A673 (cell line): Measurements from ENCODE around the gene TSC22D2. TPM values are rescaled to one million over a fixed set of nuclear protein-coding genes. Genes with fewer than 3 reads are reported as not detected.
A peak's percentile ranks its signal among the peaks of the same experiment; 100 is the strongest.

ENCODE experiments used
- BruUV-seq: library from RNA; stranded (reverse); fragments of 400-500 nt; replicated peaks from 2 replicates; lab custom pipeline; 2021; lab: Mats Ljungman, UMichigan
- CTCF ChIA-PET: fragments of 300-600 bp; sonication (Branson Sonifier 250); formaldehyde crosslinking; loops from one replicate; lab custom pipeline; 2022; ENCODE audit warnings: antibody characterized with exemption; lab: Charles Lee
- POLR2A ChIA-PET: fragments of 300-600 bp; sonication (Branson Sonifier 250); formaldehyde crosslinking; loops from one replicate; lab custom pipeline; 2022; ENCODE audit warnings: antibody characterized with exemption; ENCODE audit not compliant: low non-redundant PET; lab: Charles Lee
- DNase-seq: peaks from one replicate; pipeline ENCODE4 v3.0.0-alpha.2; 2015; ENCODE audit warnings: low spot score
- H3K27ac ChIP-seq: fragments of 200-600 bp; sonication (generic); 2 replicates; pipeline ENCODE4 v1.5.1; 2016; ENCODE audit warnings: mixed run types, low read depth, mild to moderate bottlenecking, mixed read lengths, antibody characterized with exemption, low read length; ENCODE audit not compliant: poor library complexity, severe bottlenecking
- H3K27me3 ChIP-seq: fragments of 200-600 bp; sonication (generic); replicated peaks from 2 replicates; pipeline ENCODE4 v1.6.1; 2017; ENCODE audit warnings: mixed run types, low read depth, mild to moderate bottlenecking, mixed read lengths, antibody characterized with exemption, low read length; ENCODE audit not compliant: insufficient read depth, poor library complexity
- H3K36me3 ChIP-seq: fragments of 200-600 bp; sonication (generic); 2 replicates; pipeline ENCODE4 v1.6.1; 2016; ENCODE audit warnings: mixed run types, mild to moderate bottlenecking, mixed read lengths, antibody characterized with exemption, low read length; ENCODE audit not compliant: insufficient read depth, poor library complexity, severe bottlenecking
- H3K4me1 ChIP-seq: fragments of 200-600 bp; sonication (generic); 2 replicates; pipeline ENCODE4 v1.6.1; 2017; ENCODE audit warnings: mixed run types, mild to moderate bottlenecking, mixed read lengths, antibody characterized with exemption, low read length; ENCODE audit not compliant: insufficient read depth, poor library complexity, severe bottlenecking
- H3K4me3 ChIP-seq: fragments of 200-600 bp; sonication (generic); 2 replicates; pipeline ENCODE4 v1.5.1; 2016; ENCODE audit warnings: low read depth, mixed run types, mild to moderate bottlenecking, mixed read lengths, low read length; ENCODE audit not compliant: poor library complexity, severe bottlenecking
- H3K9me3 ChIP-seq: fragments of 200-600 bp; sonication (generic); 2 replicates; pipeline ENCODE4 v1.6.1; 2016; ENCODE audit warnings: mixed run types, low read depth, mild to moderate bottlenecking, mixed read lengths, antibody characterized with exemption, low read length; ENCODE audit not compliant: poor library complexity, severe bottlenecking
- EZH2 ChIP-seq: fragments of 200-600 bp; sonication (generic); IDR thresholded peaks from 2 replicates; pipeline ENCODE4 v1.6.1; 2017; ENCODE audit warnings: borderline replicate concordance, low read depth, mild to moderate bottlenecking, mixed read lengths, antibody characterized with exemption, low read length; ENCODE audit not compliant: poor library complexity, severe bottlenecking
- intact Hi-C: fragments of 100-400 bp; cut with micrococcal nuclease; formaldehyde crosslinking; loops from one replicate; pipeline ENCODE4 v1.10.0; 2022; ENCODE audit not compliant: unreplicated experiment
- total RNA-seq: library from RNA; stranded (reverse); gene quantifications from 2 replicates; pipeline ENCODE4 v1.2.3, GENCODE V29; 2021
- TF ChIP-seq, protein P1 (sequence below): fragments of 300-800, 200-600 bp; sonication (generic); conservative IDR thresholded peaks from 2 replicates; pipeline ENCODE4 v1.5.1; 2017; ENCODE audit warnings: low read depth, mild to moderate bottlenecking, antibody characterized with exemption, low read length, moderate library complexity, mixed read lengths

The TSC22D2 gene
- total RNA-seq, 1 experiment from 2014 or later = 28.9 TPM

DNA sequence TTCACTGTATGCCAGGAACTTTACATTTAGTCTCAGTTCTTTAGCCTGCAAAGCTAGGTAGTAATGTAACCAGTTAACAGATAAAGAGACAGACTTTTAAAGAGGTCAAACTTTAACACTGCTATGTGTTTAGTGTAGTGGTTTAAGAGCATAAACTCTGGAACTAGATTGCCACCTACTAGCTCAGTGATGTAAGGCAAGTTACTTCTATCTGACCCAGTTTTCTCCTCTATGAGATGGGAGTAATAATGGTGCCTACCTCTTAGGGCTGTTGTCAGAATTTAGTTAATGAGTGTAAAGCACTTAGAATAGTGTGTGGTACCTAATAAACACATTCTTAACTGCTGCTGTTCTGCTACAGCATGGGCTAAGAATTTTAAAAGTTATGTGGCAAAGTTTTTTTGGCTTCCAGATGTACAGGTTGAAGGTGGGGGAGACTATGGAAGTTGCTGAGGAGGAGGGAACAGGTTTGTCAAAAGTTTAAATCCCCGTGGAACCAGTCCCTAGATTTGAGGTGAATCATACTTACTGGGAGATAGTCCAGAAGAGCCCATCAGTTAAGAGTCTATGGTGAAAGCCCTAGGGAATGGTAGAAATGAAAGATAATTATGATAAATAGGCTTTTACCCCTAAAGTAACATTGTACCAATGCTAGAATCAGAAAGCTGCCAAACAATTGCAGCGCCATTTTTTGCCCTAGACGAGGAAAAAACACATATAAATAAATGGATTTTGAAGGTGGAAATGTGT is 13.9 kb downstream of the TSC22D2 start:
- no peaks in the 10 kb centered on the region for H3K27me3 ChIP-seq
- POLR2A ChIA-PET = no interaction called here
- no peak overlapping the region for H3K4me3 ChIP-seq
- TF ChIP-seq, protein P1, sequence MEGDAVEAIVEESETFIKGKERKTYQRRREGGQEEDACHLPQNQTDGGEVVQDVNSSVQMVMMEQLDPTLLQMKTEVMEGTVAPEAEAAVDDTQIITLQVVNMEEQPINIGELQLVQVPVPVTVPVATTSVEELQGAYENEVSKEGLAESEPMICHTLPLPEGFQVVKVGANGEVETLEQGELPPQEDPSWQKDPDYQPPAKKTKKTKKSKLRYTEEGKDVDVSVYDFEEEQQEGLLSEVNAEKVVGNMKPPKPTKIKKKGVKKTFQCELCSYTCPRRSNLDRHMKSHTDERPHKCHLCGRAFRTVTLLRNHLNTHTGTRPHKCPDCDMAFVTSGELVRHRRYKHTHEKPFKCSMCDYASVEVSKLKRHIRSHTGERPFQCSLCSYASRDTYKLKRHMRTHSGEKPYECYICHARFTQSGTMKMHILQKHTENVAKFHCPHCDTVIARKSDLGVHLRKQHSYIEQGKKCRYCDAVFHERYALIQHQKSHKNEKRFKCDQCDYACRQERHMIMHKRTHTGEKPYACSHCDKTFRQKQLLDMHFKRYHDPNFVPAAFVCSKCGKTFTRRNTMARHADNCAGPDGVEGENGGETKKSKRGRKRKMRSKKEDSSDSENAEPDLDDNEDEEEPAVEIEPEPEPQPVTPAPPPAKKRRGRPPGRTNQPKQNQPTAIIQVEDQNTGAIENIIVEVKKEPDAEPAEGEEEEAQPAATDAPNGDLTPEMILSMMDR = no peak
- no peak for TF ChIP-seq EZH2
- peak; percentile 52 for DNase-seq
- intact Hi-C loops = no loop called here
- CTCF ChIA-PET = no interaction called here
- BruUV-seq = no TSS peak
- no peaks in the 10 kb centered on the region for H3K36me3 ChIP-seq
- no peak overlapping the region for H3K27ac ChIP-seq
- peaks cover 45% of the 10 kb centered on the region for H3K4me1 ChIP-seq
- H3K9me3 ChIP-seq = no peaks in the 10 kb centered on the region

DNA sequence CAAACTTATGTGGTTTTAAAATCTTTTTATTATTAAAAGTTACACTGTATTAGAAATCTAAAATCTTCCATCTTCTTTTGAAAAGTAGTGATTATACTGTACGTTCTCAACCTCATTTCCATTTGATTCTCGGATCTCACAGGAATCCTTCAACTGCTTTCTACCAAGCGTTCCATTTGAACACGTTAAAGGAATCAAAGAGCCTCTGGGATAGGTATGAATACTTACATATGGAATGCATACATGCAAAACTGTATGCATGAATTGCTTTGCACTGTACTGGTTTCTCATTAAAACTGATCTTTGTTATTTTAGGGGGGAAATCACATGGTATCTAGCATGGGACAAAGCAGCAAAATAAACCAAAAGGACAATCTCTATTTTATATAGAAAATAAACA is 14.8 kb downstream of the TSC22D2 start:
- no TSS peak for BruUV-seq

DNA sequence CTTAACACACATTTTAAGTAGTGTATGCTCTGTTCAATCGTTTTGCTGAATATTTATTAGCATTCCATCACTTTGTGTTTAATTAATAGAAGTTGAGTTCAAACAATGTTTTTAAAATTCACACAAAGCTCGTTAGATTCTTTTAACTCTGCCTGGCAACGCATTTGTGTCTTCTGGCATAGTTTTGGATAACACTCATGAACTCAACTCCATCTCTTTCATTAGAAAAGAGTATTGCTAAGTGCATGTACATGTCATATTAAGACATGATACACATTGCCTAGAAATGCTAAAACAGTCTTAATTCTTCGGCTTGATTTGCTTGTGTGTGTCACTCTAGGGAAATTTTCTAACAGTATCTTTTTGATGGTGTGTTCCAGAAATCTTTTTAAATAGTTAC is 15.7 kb downstream of the TSC22D2 start:
- DNase-seq = no peak
- no peak for TF ChIP-seq EZH2
- TF ChIP-seq, protein P1 = no peak
- Histone ChIP-seq H3K27ac (no peak overlapping the region), H3K4me3 (no peak overlapping the region), H3K36me3 (no peaks in the 10 kb centered on the region), H3K27me3 (no peaks in the 10 kb centered on the region), H3K4me1 (peaks cover 53% of the 10 kb centered on the region), H3K9me3 (no peaks in the 10 kb centered on the region)
- ChIA-PET CTCF (no interaction called here), POLR2A (no interaction called here)
- intact Hi-C loops = no loop called here
- BruUV-seq = no TSS peak

More for the DNA sequence above, 14.8 kb downstream of the TSC22D2 start:
- Histone ChIP-seq H3K36me3 (no peaks in the 10 kb centered on the region), H3K9me3 (no peaks in the 10 kb centered on the region), H3K27me3 (no peaks in the 10 kb centered on the region), H3K4me1 (peaks cover 45% of the 10 kb centered on the region), H3K4me3 (no peak overlapping the region), H3K27ac (no peak overlapping the region)
- ChIA-PET CTCF (no interaction called here), POLR2A (no interaction called here)
- DNase-seq = no peak
- TF ChIP-seq, protein P1 = no peak
- TF ChIP-seq EZH2 = no peak
- intact Hi-C loops = no loop called here
